SK-N-SH treated with all-trans-retinoic acid at 6 μM for 48 hours (cell line): ENCODE results near the gene SCPEP1.

ENCODE experiments used
- ATAC-seq: fragments of 200-7000 bp; cut with Tn5 transposase; 3 replicates; pipeline ENCODE4 v1.9.1; 2020; ENCODE audit warnings: mild to moderate bottlenecking, moderate library complexity
- ARNTL ChIP-seq: fragments of 450-650 bp; formaldehyde crosslinking; IDR thresholded peaks from 2 replicates; pipeline ENCODE4 v1.5.0; 2020; ENCODE audit warnings: low read depth, mild to moderate bottlenecking, moderate library complexity, borderline replicate concordance
- BACH2 ChIP-seq: fragments of 250-450 bp; sonication (Bioruptor Pico); IDR thresholded peaks from 2 replicates; pipeline ENCODE4 v1.9.0; 2021; ENCODE audit warnings: mild to moderate bottlenecking, borderline replicate concordance
- CSDC2 ChIP-seq: fragments of 250-450 bp; sonication (Bioruptor Pico); IDR thresholded peaks from 2 replicates; pipeline ENCODE4 v1.5.0; 2020; ENCODE audit warnings: mild to moderate bottlenecking, moderate library complexity
- ISL1 ChIP-seq: fragments of 250-450 bp; sonication (Bioruptor Pico); IDR thresholded peaks from 2 replicates; pipeline ENCODE4 v2.1.2; 2022; ENCODE audit warnings: mild to moderate bottlenecking, moderate library complexity
- OSR1 ChIP-seq: fragments of 250-450 bp; sonication (Bioruptor Pico); IDR thresholded peaks from 2 replicates; pipeline ENCODE4 v1.8.0; 2022; ENCODE audit warnings: moderate library complexity, mild to moderate bottlenecking, inconsistent platforms
- PATZ1 ChIP-seq: fragments of 250-450 bp; sonication (Bioruptor Pico); IDR thresholded peaks from 2 replicates; pipeline ENCODE4 v1.8.0; 2020; ENCODE audit warnings: mild to moderate bottlenecking, moderate library complexity, borderline replicate concordance
- POU6F1 ChIP-seq: fragments of 250-450 bp; sonication (Bioruptor Pico); IDR thresholded peaks from 2 replicates; pipeline ENCODE4 v1.8.0; 2021; ENCODE audit warnings: low read depth, mild to moderate bottlenecking, moderate library complexity, borderline replicate concordance
- PPARA ChIP-seq: fragments of 250-450 bp; sonication (Bioruptor Pico); IDR thresholded peaks from 2 replicates; pipeline ENCODE4 v1.5.0; 2020; ENCODE audit warnings: mild to moderate bottlenecking, borderline replicate concordance
- SNAI2 ChIP-seq: fragments of 250-450 bp; sonication (Bioruptor Pico); IDR thresholded peaks from 2 replicates; pipeline ENCODE4 v1.5.0; 2020; ENCODE audit warnings: mild to moderate bottlenecking, moderate library complexity
- TCF4 ChIP-seq: fragments of 250-450 bp; sonication (Bioruptor Pico); IDR thresholded peaks from 2 replicates; pipeline ENCODE4 v1.8.0; 2021; ENCODE audit warnings: mild to moderate bottlenecking, moderate library complexity, borderline replicate concordance
- TOX ChIP-seq: fragments of 250-450 bp; sonication (Bioruptor Pico); IDR thresholded peaks from 2 replicates; pipeline ENCODE4 v1.8.0; 2021; ENCODE audit warnings: mild to moderate bottlenecking, moderate library complexity, borderline replicate concordance
- TSHZ2 ChIP-seq: fragments of 250-450 bp; sonication (Bioruptor Pico); IDR thresholded peaks from 2 replicates; pipeline ENCODE4 v1.5.0; 2020; ENCODE audit warnings: mild to moderate bottlenecking, moderate library complexity
- ZC3H10 ChIP-seq: fragments of 250-450 bp; sonication (Bioruptor Pico); IDR thresholded peaks from 2 replicates; pipeline ENCODE4 v1.5.1; 2021; ENCODE audit warnings: mild to moderate bottlenecking, moderate library complexity
- ZFP3 ChIP-seq: fragments of 250-450 bp; sonication (Bioruptor Pico); IDR thresholded peaks from 2 replicates; pipeline ENCODE4 v1.5.0; 2020; ENCODE audit warnings: mild to moderate bottlenecking, moderate library complexity
- ZFP30 ChIP-seq: fragments of 450-650 bp; formaldehyde crosslinking; IDR thresholded peaks from 2 replicates; pipeline ENCODE4 v1.5.0; 2022; ENCODE audit warnings: mild to moderate bottlenecking, moderate library complexity
- ZNF565 ChIP-seq: fragments of 450-650 bp; formaldehyde crosslinking; conservative IDR thresholded peaks from 2 replicates; pipeline ENCODE4 v1.5.0; 2020; ENCODE audit warnings: low read depth, mild to moderate bottlenecking, moderate library complexity
- ZNF70 ChIP-seq: fragments of 450-650 bp; formaldehyde crosslinking; IDR thresholded peaks from 2 replicates; pipeline ENCODE4 v1.5.0; 2020; ENCODE audit warnings: mild to moderate bottlenecking, moderate library complexity
- ZNF8 ChIP-seq: fragments of 450-650 bp; formaldehyde crosslinking; IDR thresholded peaks from 2 replicates; pipeline ENCODE4 v1.5.0; 2020; ENCODE audit warnings: mild to moderate bottlenecking, moderate library complexity
- TF ChIP-seq, protein P1 (sequence below): fragments of 250-450 bp; sonication (Bioruptor Pico); IDR thresholded peaks from 2 replicates; pipeline ENCODE4 v1.5.1; 2021; ENCODE audit warnings: mild to moderate bottlenecking, moderate library complexity

SCPEP1 gene

GRCh38 chr17:56995766-56996165, 17.8 kb downstream of the SCPEP1 start:
- TF ChIP-seq TSHZ2 (CRISPR knock-in tag), result no peak
- TF ChIP-seq ZNF565 (CRISPR knock-in tag), result no peak
- no peak for TF ChIP-seq SNAI2 (CRISPR knock-in tag)
- no peak for TF ChIP-seq ISL1 (CRISPR knock-in tag)
- ATAC-seq, result no peak; the same call in 2 of the 3 replicates

DNA sequence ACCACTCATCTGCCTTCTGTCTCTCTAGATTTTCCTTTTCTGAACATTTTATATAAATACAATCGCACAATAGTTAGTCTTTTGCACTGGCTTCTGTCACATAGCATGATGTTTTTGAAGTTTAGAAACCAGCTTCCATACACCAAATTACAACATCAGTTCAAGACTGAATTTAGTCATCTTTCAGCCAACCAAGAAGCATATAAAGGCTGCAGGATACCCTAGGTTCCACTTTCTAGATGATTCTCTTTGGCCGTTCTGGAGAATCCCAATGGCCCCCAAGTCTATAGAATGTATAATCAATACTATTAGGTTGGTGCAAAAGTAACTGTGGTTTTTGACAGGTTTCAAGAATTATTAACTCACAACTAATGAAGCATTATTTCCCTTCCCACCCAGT, 19.4 kb downstream of the SCPEP1 start:
- no peak for ATAC-seq
- TF ChIP-seq ZC3H10 (CRISPR knock-in tag) (no peak), ZFP3 (CRISPR knock-in tag) (no peak), PATZ1 (CRISPR knock-in tag) (no peak), POU6F1 (CRISPR knock-in tag) (no peak), BACH2 (CRISPR knock-in tag) (no peak), ZNF70 (CRISPR knock-in tag) (no peak), ZFP30 (no peak), TCF4 (CRISPR knock-in tag) (no peak), TSHZ2 (CRISPR knock-in tag) (no peak), CSDC2 (CRISPR knock-in tag) (no peak), PPARA (CRISPR knock-in tag) (no peak)

DNA sequence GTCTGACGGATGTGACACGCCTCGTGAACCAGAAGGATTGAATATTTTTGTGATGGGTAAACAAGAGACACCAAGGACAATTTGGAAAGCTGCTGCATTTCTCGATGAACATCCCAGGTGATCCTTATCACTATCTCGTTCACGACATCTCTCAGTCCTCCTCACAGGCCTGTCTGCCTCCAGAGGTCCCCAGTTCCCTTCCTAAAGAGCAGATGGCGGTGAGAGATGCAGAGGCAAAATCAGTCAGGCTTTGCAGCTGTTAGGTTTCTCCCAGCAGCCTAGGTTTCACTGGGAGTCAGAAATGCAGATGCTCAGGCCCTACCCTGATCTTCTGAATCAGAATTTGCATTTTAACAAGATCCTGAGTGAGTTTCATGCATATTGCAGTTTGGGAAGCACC, 23.6 kb downstream of the SCPEP1 start:
- TF ChIP-seq ZNF70 (CRISPR knock-in tag) (no peak), POU6F1 (CRISPR knock-in tag) (no peak), TOX (no peak), ARNTL (CRISPR knock-in tag) (no peak), PPARA (CRISPR knock-in tag) (no peak), ISL1 (CRISPR knock-in tag) (no peak), SNAI2 (CRISPR knock-in tag) (no peak), ZFP3 (CRISPR knock-in tag) (no peak), ZNF8 (CRISPR knock-in tag) (no peak), BACH2 (CRISPR knock-in tag) (no peak), OSR1 (no peak)
- TF ChIP-seq, protein P1, sequence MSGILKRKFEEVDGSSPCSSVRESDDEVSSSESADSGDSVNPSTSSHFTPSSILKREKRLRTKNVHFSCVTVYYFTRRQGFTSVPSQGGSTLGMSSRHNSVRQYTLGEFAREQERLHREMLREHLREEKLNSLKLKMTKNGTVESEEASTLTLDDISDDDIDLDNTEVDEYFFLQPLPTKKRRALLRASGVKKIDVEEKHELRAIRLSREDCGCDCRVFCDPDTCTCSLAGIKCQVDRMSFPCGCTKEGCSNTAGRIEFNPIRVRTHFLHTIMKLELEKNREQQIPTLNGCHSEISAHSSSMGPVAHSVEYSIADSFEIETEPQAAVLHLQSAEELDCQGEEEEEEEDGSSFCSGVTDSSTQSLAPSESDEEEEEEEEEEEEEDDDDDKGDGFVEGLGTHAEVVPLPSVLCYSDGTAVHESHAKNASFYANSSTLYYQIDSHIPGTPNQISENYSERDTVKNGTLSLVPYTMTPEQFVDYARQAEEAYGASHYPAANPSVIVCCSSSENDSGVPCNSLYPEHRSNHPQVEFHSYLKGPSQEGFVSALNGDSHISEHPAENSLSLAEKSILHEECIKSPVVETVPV (CRISPR knock-in tag), result no peak
- no peak for ATAC-seq
